HFF-Myc (cell line): ENCODE measurements around the gene PIGBOS1.
"Not testable (repeated sequence)": the region's sequence is repeated elsewhere in the genome, so short reads cannot be mapped to it uniquely, and the experiment has no call there.

Experiments used
- DNase-seq: peaks from one replicate; pipeline ENCODE4 v3.0.0-alpha.2; 2011; ENCODE audit warnings: low read depth; ENCODE audit errors: extremely low read depth
- H3K4me3 ChIP-seq: replicated peaks from 2 replicates; pipeline ENCODE4 v1.5.1; 2011; ENCODE audit warnings: low read depth, mild to moderate bottlenecking, control low read depth, low read length
- TF ChIP-seq, protein P1 (sequence below): IDR thresholded peaks from 2 replicates; pipeline ENCODE4 v1.5.1; 2012; ENCODE audit warnings: mild to moderate bottlenecking, low read depth, low read length, control low read depth; ENCODE audit errors: missing control alignments

The PIGBOS1 gene

DNA sequence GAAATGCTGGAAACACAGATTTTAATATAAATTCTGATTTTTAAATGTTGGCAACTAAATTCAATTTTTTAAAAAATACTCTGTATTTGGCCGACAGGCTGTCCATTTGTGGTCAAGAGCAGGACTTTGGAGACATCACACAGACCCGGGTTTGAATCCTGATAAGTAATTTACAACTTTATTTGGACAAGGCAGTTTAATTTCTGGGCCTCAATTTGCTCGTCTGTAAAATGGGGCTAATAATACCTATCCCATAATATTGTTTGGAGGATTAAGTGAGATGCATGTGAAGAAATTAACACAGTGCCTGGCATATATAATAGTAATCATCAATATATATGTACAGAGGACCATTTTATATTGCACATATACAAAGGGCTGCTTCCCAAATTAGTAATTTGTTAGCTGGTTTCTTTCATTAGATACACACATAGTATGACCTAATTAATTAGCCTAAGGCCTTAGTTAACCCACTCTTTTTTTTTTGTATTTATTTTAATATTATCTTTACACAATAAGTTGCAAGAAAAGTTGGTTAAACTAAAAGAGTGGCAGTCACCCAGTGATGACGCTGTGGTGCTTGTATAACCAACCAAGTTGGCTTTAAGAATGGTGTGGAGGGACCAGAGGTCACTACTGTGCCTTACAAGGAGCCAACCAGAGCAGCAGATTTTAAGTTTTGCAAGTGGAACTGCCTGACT, 764 bp upstream of the PIGBOS1 start:
- TF ChIP-seq, protein P1, sequence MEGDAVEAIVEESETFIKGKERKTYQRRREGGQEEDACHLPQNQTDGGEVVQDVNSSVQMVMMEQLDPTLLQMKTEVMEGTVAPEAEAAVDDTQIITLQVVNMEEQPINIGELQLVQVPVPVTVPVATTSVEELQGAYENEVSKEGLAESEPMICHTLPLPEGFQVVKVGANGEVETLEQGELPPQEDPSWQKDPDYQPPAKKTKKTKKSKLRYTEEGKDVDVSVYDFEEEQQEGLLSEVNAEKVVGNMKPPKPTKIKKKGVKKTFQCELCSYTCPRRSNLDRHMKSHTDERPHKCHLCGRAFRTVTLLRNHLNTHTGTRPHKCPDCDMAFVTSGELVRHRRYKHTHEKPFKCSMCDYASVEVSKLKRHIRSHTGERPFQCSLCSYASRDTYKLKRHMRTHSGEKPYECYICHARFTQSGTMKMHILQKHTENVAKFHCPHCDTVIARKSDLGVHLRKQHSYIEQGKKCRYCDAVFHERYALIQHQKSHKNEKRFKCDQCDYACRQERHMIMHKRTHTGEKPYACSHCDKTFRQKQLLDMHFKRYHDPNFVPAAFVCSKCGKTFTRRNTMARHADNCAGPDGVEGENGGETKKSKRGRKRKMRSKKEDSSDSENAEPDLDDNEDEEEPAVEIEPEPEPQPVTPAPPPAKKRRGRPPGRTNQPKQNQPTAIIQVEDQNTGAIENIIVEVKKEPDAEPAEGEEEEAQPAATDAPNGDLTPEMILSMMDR, result no peak
- DNase-seq, result no peak
- H3K4me3 ChIP-seq, result peak overlapping the region; percentile 92

DNA sequence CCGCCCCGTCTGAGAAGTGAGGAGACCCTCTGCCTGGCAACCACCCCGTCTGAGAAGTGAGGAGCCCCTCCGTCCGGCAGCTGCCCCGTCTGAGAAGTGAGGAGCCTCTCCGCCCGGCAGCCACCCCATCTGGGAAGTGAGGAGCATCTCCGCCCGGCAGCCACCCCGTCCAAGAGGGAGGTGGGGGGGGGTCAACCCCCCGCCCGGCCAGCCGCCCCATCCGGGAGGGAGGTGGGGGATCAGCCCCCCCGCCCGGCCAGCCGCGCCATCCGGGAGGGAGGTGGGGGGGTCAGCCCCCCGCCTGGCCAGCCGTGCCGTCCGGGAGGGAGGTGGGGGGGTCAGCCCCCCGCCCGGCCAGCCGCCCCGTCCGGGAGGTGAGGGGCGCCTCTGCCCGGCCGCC, 16.1 kb downstream of the PIGBOS1 start:
- not testable (repeated sequence) for H3K4me3 ChIP-seq, DNase-seq

DNA sequence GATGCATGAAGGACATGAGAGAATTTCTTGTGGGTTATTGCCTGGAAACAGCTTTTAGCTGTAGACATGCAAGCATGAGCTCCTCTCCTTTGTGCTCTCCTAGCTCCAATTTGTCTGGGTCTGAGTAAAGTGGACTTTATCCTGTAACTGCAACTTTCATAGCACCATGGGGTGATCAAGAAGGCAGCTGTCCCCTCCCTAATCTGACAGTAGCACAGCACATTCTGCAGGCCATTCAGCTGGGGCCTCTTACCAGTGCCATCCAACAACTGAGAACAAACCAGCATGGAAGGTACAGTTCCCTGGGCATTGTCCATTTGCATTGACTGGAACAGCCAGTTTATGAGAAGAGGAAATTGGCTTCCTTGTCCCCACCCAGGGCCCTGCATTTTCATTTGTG, 21.6 kb downstream of the PIGBOS1 start:
- no peak overlapping the region for H3K4me3 ChIP-seq
- no peak for DNase-seq
- TF ChIP-seq, protein P1, result no peak

DNA sequence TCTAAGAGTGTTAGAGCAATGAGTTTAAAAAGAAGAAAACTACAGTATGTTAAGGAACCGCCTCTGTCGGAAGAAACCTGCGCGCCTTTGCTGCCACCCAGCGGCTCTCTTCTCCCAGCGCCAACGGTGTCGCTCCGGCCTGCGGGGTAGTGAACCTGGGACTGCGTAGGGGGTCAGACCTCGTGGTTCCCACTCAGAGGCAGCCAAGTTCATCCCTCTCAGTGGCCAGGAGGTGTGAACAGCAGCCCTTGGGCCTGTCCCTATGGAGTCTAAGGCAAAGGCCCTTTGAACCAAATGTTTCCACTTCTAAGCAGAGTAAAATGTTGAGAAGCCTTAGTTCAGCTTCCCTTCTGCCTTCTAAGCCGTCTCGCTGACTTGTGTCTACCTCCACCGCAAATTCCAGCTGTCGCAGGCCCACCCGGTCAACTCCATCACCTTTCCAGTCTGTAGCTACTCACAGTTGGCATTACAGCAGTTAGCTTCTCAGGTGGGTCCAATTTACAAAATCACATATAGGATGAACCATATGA, 28.3 kb downstream of the PIGBOS1 start:
- TF ChIP-seq, protein P1, result peak; percentile 96
- peak; percentile 52 for DNase-seq
- H3K4me3 ChIP-seq, result peak overlapping the region; percentile 70

DNA sequence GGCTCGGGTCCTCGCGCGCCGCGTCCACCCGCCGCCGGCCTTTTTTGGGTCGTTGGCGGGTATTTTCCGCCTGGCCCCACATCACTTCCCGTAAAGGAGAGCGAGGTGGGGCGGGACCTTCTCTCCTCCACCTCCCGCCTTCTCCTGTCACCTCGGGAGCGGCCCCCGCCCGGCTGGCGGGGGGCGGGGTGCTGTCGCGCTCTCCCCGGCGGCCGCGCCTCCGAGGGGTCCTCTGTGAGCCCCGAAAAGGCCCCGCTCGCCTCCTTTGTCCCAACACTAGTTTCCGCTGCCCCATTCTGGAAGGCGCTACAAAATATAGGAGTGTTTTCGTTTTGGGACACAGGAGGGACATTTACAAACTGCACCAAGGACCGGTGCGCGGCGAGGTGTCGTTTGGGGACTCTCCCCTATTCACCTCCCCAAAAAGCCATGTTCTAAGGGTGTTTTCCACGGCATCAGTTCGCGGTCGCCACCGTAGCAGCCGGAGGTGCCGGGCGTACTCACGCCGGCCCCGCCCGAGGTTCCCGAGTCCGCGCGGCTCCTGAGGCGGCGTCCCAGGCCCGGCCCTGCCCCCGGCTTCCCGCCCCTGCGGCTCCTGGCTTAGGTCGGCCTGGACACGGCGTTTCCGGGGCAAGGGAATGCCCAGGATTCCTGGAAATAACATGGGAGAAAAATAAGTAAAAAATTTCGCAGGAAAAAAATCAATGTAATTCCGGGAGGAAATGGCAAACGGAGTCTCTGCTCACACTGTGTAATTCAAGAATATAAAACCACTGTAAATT, 29.0 kb downstream of the PIGBOS1 start, which contains the start of gene RAB27A:
Gene RAB27A (minus strand): TSS at position 68 of the 782 bp plus-strand sequence. CDS start 54,879 bp downstream, outside the sequence.
- H3K4me3 ChIP-seq, result peak within 1 kb of the TSS; percentile 70
- DNase-seq, result no peak
- TF ChIP-seq, protein P1, result no peak

DNA sequence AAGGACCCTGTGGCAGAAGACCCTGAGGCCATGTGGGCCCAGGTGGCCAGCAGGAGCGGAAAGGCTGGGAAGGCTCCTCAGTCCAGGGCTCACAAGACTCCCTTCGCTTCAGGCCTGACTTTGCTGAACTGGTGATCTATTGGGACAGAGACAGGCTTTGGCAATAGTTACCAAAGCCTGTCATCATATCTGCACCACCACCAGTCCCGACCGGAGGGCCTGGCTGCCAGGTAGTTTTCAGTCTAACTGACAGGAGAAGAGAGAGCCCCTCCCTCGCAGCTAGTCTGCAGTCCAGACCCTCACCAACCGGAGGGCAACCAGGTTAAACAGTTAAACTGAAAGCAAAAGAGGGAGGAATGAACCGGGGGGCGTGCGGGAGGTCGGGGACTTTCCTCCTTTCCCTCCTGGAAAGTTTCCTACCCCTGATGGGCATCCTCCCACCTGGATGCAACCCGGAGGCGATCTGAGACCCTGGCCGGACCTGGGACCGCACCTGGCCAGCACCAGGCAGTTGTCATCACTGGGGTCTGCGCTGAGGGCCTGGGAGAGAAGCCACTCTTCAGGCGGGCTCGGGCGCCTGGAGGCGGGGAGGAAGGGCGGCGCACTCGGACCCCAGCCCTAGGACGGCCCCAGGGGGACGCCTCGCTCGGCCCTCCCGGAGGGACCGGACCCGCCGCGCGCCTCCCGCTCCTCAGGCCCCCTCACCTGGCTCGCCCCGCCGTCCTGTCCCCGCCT, 29.7 kb downstream of the PIGBOS1 start:
- TF ChIP-seq, protein P1, result no peak
- peak overlapping the region; percentile 70 for H3K4me3 ChIP-seq
- no peak for DNase-seq
